Left lobe of liver (tissue), 2 donors: ENCODE data around the gene NDUFV1. TPM values are rescaled to one million over a fixed set of nuclear protein-coding genes. Genes with fewer than 3 reads are reported as not detected.
A peak's percentile ranks its signal among the peaks of the same experiment; 100 is the strongest.

Source experiments
- ATAC-seq: fragments of 200-7000 bp; cut with Tn5 transposase; one replicate; pipeline ENCODE4 v1.9.1; 2020; ENCODE audit warnings: mild to moderate bottlenecking, moderate library complexity
- DNase-seq: peaks from one replicate; pipeline ENCODE4 v3.0.0-alpha.2; 2020; ENCODE audit warnings: low spot score
- total RNA-seq: library from RNA; stranded (reverse); gene quantifications from one replicate; pipeline ENCODE4 v1.2.1, GENCODE V29; 2021
- donor health status: DM: no; HTN: no; CAD: no; lungs with moderate emphysema.
- donor health status: DM: no; HTN: yes; CAD: no.

Gene NDUFV1
- 192 TPM for total RNA-seq

DNA sequence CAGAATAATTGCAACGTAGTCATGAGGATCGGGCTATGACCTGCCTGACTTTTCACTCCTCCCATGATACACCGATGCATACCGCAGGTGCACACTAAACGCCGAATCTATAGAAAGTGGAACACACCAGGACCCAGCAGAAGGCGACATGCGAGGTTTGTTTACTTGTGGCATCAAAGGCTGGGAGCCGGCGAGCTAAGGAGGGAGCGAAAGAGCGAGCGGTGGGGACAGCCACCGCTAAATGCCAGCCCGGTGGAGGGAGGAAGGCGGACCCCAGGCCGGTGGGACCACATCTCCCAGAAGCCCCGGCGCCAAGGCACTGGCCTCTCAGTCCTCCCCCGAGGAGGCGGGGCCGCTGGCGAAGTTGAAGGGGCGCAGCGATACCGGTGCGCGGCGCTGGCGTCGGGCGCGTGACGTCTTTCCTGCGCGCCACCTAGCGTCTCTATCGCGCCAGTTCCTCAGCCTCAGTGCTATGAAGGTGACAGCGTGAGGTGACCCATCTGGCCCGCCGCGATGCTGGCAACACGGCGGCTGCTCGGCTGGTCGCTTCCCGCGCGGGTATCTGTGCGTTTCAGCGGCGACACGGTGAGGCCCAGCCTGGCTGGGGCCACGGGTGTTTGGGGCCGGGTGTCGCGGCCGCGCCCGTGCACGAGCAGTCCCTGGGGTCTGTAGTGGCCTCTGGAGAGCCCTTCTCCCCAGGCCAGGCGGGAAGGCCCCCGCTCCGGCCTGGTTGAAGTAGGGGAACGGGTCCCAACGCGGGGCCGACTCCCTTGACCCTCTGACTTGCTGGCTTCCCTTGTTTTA lies at the start of gene NDUFV1:
Gene NDUFV1, plus strand, starts transcription at position 445 of the 804 bp plus-strand sequence. Its CDS starts 69 bp downstream, at position 514.
- peak; percentile 96 for DNase-seq
- peak; percentile 98 for ATAC-seq

DNA sequence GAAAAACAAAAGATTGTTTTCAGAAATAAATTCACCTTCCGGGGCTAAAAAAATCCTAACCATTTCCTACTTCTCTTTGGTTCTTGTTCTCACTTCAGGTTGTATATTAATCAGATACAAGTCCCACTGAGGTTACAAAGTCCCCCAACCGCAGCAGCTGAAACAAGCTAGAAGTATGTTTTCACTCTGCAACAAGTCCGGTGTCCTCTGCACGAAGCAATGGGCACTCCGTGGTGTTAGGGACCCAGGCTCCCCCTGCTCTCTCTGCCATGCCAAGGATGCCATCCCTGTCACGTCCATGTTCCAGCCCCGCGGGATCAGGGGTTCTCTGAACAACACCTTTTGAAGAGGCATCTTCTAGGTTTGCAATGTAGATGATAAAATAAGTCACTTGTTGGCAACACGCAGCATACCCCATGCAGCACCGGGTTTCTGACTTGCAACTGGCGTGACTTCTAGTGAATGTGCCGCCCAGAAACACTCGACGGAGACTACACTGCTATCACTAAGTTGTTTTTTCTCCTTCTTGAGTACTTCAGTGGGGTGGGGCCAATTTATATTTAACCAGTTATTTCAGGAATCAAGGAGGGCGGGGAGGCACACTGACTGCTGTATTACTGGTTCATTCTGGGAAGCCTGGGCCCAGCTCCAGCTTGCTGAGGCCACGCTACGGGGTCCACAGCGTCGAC lies 48.5 kb upstream of the NDUFV1 start:
- ATAC-seq (peak; percentile 59), DNase-seq (no peak)

DNA sequence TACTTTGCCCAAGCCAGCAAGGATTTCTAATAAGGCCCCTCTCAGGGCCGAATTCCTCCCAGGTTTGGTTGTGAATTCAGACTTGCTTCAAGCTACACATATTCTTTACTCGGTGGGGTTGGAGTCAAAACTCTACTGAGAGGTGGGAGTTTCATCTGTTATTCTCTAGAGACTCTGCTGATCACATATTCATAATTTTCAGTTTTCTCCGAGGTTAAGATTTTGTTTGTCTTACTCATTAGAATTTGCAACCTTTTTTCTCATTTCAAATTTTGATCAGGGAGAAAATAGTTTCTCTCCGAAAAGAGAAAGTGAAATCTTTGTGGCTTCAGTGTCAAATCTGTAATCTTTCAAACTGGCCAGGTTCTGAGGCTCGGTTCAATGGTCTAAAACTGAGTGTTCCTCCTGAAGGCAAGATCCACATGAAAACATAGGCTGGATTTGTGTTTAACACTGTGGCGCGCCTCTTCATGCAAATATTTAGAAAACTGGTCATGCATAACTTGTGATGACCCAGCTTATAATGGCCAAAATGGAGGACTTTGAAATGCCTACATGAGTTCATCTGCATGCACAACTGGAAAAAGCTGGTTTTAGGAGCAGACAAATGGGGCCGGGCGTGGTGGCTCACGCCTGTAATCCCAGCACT lies 44.6 kb upstream of the NDUFV1 start:
- no peak for DNase-seq
- ATAC-seq, result no peak

DNA sequence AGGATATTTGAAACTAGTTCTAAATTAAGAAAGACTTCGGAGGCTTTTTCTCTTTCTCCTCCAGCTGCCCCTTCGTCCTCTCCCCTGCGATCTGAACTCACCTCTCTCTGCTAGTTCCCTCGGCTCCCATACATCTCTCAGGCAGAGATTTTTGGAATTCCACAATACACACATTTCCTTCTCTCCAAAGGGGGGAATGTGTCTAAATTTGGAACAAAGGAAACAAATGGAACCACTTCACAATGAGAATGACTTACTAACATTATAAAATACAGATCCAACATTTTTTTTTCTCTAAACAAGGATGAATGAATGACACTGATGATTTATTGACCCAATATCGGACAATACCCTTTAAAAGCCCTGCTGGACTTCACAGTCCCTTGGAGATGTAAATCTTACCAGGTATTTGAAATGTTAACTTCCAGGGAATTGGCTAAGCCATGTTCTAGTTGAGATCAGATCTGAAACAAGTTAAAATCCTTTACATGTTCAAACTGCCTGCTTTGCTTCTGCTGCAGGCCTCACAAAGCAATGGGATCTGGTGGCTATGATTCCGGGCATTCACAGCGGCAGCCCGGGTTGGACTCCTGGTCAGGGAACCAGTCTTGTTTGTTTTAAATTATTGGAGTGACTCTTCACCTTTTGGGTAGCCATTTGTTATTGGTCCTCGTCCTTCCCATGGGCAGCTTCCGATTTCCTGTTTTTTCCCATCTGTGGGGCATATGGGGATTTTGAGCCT lies 43.6 kb upstream of the NDUFV1 start:
- DNase-seq, result no peak
- ATAC-seq, result peak; percentile 79

DNA sequence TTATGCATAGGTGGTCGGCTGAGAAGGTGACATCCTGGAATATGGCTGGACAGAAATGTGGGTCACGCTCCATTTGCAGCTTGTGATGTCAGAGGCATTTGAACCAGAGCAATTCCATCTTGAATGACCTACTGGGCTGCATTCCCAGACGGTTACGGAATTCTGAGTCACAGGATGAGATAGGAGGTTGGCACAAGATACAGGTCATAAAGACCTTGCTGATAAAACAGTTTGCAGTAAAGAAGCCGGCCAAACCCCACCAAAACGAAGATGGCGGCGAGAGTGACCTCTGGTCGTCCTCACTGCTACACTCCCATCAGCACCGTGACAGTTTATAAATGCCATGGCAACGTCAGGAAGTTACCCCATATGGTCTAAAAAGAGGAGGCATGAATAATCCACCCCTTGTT lies 43.0 kb upstream of the NDUFV1 start:
- DNase-seq, result peak; percentile 78
- peak; percentile 78 for ATAC-seq

DNA sequence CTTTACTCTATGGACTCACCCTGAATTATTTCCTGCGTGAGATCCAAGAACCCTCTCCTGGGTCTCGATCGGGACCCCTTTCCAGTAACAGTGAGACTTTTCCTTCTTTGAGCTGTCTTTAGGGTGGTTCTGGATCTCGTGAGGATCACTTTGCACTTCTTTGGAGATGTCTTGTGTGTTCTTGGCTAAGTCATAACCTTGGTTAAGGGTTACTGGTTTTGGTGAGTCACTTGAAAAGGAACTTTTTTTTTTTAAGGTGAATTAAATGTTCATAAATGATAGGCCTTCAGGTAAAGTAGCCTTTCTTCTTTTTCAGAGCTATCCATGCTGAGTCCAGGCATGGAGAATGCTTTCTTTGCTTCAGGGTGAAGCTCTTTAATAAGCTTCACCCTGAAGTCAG lies 42.5 kb upstream of the NDUFV1 start:
- DNase-seq (no peak), ATAC-seq (no peak)

DNA sequence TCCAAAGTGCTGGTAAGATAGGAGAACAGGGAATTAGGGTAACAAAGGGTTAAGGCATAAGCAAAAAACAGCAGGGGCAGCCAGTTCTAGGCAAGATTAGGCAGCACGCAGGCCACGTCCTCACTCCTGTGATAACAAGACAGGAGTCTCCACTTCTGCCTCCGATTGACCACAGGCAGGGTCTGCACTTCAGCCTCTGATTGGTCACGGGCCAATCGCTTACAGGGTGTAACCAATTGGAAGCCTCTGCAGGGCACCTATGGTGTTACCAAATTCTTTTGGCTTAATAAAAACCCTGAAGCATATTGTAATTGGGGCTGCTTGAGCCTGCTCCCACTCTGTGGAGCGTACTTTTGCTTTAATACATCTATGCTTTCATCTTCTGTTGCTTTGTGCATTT lies 35.3 kb upstream of the NDUFV1 start:
- ATAC-seq, result no peak

DNA sequence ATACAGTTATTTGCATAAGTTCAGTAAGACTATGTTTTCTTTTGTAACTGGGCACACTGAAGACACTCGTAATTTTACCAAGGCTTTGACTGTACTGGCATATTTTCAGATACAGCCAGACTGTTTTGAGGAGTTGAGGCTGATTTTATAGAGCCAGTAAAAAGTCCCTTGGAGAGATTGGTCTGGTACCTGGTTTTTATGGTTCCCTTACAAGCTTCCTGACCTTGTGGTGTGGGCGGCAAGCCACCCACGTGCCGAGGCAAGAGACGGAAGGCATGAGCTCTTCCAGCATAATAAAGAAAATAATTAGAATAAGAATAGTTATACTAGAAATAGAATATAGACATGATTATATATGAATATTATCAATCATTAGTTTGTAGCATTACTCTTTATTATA lies 34.4 kb upstream of the NDUFV1 start:
- no peak for ATAC-seq
- no peak for DNase-seq

More for the DNA sequence above, 35.3 kb upstream of the NDUFV1 start:
- DNase-seq, result no peak

DNA sequence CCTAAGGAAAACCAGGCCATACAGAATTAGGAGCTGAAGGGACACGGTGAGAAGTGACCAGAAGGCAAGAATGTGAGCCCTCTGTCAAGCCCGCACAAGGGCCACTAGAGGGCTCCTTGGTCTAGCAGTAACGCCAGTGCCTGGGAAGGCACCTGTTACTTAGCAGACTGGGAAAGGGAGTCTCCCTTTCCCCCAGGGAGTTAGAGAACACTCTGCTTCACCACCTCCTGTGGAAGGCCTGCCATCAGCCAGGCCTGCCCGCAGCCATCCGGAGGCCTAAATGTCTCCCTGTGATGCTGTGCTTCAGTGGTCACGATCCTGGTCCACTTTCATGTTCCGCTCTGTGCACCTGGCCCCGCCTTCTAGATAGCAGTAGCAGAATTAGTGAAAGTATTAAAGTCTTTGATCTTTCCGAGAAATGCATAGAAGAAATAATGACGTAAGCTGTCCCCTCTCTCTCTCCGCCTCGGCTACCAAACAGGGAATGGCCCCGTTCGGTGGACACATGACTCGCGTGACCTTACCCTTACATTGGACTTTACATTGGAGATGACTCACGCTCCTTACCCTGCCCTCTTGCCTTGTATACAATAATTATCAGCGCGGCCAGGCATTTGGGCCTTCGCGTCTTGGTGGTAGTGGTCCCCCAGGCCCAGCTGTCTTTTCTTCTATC lies 33.9 kb upstream of the NDUFV1 start:
- DNase-seq, result peak; percentile 65
- peak; percentile 75 for ATAC-seq

DNA sequence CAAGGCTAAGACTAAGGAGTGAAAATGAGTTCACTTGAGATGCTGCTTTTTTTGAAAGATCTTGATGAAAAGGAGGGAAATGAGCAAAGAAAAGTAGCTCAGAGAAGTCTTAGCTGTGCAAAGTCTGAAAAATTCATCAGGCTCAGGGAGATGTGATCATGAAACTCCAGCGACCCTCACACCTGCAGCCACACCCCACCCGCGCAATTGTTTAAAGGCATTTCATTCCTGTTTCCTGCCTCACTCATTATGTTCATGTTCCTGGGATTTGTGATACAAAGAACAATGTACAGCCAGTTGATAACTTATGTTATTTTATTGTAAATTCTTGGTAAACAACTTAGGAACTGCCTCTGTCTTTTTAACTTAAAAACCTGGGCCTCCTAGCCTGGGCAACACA lies 31.8 kb upstream of the NDUFV1 start:
- ATAC-seq (no peak), DNase-seq (no peak)

DNA sequence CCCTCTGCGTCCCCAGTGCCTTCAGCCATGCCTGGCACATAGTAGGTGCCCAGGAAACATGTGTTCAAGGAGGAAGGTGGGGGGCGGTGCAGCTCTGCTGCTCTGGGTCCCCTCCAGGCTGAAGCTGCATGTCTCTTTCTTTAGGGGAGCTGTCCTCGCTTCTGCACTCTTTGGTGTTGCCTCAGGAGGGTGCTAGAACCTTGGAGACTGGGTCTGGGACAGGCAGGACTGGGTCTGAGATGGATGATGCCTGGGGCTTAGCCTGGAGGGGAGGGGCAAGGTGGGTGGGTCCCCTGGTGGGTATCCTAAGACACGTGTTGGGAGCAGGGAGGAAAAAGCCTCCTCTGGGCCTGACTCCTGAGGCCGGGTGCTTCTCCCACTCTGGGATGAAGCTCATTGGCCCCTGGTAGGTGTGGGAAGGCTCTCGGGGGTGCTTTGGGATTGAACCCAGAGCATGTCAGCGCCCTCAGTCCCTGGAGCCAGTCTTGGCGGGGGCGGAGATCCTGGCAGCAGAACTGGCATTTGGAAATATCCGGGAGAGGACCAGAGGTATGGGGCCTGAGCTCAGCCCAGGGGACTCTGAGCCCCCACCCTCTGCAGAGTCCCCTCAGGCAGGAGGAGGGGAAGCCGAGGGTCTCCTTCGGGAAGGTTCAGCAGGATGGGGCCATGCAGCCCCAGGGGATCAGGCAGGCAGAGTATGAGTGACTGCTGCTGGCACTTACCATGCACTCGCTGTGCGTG lies 29.8 kb upstream of the NDUFV1 start:
- DNase-seq (no peak), ATAC-seq (peak; percentile 13)

DNA sequence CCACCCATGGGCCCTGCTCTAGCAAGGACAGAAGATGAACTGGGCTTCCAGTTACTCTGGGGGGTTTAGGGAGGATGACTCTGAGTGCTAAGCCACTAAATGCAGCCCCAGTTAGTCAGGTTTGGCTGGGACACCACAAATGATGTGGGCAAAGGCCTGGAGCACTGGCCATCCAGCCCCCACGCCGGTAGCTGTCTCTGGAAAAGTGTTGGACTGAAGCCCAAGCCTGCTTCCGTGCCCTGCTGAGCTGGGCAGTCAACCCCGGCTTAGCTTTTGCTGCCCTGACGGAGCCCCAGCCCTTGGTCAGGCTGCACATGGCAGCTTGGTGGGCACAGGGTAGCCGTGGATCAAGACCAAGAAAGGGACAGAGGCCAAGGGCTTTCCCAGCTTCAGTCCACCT lies 28.8 kb upstream of the NDUFV1 start:
- DNase-seq (no peak), ATAC-seq (no peak)

DNA sequence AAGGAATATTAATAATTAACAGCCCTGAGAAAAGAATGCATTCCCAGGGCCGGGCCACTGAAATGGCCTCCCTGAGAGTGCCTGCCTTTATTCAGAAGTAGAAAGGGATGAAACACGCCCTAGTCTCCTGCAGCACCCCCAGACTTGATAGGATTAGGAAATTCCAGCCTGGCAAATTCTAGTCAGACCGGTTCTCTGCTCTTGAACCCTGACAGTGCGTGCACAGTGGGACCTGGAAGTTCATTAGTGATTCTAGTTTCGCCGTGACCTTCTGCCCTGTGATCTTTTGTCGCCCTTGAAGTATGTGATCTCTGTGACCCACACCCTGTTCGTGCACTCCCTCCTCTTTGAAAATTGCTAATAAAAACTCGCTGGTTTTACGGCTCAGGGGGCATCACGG lies 25.3 kb upstream of the NDUFV1 start:
- no peak for DNase-seq
- no peak for ATAC-seq

DNA sequence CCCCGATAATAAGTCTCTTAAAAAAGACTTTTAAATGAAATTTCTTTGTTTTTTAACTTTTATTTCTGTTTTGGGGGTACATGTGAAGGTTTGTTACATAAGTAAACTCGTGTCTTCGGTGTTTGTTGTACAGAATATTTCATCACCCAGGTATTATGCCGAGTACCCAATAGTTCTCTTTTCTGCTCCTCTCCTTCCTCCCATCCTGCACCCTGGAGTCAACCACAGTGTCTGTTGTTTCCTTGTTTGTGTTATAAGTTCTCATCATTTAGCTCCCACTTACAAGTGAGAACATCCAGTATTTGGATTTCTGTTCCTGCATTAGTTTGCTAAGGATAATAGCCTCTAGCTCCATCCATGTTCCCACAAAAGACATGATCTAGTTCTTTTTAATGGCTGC lies 24.7 kb upstream of the NDUFV1 start:
- no peak for ATAC-seq
- DNase-seq, result no peak

DNA sequence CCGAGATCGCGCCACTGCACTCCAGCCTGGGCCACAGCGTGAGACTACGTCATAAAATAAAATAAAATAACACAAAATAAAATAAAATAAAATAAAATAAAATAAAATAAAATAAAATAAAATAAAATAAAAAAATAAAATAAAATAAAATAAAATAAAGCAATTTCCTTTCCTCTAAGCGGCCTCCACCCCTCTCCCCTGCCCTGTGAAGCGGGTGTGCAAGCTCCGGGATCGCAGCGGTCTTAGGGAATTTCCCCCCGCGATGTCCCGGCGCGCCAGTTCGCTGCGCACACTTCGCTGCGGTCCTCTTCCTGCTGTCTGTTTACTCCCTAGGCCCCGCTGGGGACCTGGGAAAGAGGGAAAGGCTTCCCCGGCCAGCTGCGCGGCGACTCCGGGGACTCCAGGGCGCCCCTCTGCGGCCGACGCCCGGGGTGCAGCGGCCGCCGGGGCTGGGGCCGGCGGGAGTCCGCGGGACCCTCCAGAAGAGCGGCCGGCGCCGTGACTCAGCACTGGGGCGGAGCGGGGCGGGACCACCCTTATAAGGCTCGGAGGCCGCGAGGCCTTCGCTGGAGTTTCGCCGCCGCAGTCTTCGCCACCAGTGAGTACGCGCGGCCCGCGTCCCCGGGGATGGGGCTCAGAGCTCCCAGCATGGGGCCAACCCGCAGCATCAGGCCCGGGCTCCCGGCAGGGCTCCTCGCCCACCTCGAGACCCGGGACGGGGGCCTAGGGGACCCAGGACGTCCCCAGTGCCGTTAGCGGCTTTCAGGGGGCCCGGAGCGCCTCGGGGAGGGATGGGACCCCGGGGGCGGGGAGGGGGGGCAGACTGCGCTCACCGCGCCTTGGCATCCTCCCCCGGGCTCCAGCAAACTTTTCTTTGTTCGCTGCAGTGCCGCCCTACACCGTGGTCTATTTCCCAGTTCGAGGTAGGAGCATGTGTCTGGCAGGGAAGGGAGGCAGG lies 23.2 kb upstream of the NDUFV1 start, which contains the start of gene GSTP1:
Gene GSTP1, plus strand, starts transcription at position 566 of the 958 bp plus-strand sequence. Its CDS starts 32 bp downstream, at position 598.
- ATAC-seq (peak; percentile 74), DNase-seq (peak; percentile 71)

DNA sequence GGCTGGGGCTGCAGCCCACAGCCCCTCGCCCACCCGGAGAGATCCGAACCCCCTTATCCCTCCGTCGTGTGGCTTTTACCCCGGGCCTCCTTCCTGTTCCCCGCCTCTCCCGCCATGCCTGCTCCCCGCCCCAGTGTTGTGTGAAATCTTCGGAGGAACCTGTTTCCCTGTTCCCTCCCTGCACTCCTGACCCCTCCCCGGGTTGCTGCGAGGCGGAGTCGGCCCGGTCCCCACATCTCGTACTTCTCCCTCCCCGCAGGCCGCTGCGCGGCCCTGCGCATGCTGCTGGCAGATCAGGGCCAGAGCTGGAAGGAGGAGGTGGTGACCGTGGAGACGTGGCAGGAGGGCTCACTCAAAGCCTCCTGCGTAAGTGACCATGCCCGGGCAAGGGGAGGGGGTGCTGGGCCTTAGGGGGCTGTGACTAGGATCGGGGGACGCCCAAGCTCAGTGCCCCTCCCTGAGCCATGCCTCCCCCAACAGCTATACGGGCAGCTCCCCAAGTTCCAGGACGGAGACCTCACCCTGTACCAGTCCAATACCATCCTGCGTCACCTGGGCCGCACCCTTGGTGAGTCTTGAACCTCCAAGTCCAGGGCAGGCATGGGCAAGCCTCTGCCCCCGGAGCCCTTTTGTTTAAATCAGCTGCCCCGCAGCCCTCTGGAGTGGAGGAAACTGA lies 22.4 kb upstream of the NDUFV1 start:
- ATAC-seq (peak; percentile 39), DNase-seq (no peak)

DNA sequence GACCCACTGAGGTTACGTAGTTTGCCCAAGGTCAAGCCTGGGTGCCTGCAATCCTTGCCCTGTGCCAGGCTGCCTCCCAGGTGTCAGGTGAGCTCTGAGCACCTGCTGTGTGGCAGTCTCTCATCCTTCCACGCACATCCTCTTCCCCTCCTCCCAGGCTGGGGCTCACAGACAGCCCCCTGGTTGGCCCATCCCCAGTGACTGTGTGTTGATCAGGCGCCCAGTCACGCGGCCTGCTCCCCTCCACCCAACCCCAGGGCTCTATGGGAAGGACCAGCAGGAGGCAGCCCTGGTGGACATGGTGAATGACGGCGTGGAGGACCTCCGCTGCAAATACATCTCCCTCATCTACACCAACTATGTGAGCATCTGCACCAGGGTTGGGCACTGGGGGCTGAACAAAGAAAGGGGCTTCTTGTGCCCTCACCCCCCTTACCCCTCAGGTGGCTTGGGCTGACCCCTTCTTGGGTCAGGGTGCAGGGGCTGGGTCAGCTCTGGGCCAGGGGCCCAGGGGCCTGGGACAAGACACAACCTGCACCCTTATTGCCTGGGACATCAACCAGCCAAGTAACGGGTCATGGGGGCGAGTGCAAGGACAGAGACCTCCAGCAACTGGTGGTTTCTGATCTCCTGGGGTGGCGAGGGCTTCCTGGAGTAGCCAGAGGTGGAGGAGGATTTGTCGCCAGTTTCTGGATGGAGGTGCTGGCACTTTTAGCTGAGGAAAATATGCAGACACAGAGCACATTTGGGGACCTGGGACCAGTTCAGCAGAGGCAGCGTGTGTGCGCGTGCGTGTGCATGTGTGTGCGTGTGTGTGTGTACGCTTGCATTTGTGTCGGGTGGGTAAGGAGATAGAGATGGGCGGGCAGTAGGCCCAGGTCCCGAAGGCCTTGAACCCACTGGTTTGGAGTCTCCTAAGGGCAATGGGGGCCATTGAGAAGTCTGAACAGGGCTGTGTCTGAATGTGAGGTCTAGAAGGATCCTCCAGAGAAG lies 21.6 kb upstream of the NDUFV1 start:
- ATAC-seq (no peak), DNase-seq (no peak)
